HUDEP-2 (cell line): ENCODE results near the gene RHOT2.

ENCODE experiments used
- DNase-seq, 76 experiments: peaks; one replicate each; lab custom pipeline; 2025; ENCODE audit not compliant: unreplicated experiment in 76 of 76; lab: John Stamatoyannopoulos, UW

RHOT2 gene

DNA sequence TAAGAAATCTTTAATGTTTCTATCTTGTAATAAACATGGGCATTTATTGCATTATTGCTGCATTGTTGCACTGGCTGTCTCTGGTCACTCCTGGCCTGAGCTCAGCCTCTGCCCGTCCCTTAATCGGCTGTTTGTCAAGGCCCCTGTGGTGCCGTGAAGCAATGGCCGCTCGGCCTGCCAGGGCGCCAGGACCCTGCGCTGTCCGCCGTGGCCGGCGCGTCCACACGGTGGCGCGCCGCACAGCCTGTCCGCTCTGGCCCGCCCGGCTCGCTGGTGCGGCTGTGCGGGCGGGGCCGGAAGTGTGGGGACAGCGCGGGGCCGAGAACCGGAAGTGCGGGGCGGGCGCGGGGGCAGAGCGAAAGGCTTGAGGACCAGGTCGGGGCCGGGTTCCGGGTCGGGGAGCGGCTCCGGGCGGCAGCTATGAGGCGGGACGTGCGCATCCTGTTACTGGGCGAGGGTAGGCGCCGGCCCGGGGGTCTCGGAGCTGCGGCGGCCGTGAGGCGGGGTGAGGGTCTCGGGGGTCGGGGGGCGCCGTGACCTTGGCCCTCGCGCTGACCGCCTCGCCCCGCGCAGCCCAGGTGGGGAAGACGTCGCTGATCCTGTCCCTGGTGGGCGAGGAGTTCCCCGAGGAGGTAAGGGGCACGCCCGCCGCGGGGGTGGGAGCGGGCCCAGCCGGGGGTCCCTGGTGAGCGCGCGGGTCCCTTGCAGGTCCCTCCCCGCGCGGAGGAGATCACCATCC, at the start of gene RHOT2:
TSS of gene RHOT2 (plus strand) at position 353 of the 739 bp plus-strand sequence. CDS start at position 421, 68 bp downstream.
- peak in 72 of 76 experiments; percentile 38 to 93 (median 85) for DNase-seq

DNA sequence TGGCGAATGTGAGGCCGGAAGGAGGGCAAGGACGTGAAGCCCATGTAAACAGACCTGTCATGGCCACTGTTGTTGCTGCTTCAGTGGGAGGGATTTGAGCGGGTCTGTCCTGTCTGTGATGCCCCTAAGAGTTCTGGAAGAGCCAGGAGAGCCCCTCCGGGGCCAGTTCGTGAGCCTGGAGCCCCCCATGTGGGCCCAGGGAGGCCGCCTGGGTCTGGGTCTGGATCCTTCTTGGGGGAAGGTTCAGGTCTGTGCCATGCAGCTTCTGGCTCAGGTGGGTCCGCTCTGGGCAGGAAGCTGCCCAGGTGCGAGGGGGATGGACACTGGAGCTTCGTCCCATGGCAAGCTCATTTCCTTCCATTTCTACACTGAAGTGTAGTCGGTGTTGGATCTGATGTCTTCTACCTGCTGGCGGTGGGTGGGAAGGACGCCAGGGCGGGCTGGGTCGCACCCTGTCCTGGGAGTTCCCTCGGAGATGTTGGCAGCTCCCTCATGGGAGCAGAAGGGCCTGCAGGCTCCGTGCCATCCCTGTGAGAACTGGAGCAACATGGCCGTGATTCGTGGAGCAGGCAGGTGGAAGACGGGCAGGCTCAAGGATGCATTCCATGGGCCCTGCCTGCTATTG, 48.3 kb upstream of the RHOT2 start:
- DNase-seq, result no peak

DNA sequence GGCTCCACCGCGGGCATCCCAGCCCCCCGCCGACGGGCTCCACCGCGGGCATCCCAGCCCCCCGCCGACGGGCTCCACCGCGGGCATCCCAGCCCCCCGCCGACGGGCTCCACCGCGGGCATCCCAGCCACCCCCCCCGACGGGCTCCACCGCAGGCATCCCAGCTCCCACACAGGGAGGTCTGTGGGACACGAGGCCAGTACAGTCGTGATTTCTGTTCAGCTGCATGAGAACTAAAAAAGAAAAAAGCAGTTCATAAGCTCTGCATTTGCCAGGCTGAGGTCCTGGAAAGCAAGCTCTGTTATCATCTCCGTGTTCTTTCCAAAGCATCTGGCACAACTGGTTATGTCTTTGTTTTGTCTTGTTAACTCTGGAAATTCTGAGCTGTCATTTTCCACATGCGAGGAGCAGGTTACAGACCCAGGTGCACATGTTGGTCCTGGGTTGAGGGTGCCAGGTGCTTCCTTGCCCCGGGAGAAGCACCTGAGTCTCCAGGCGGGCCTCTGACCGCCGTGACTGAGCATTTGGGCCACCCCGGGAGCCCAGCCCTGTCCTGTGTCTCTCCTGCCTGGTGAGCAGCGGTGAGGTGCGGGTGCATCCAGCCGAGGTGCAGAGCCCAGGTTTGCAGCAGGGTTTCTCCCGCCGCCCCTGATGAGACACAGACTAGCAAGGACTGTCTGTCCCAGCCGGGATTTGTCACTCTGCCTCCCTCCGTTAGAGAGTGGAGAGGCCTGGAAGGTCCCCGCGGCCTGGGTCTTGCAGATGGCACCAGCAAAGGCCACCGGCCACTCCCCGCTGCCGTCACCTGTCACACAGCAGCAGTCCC, 47.0 kb upstream of the RHOT2 start:
- DNase-seq, result no peak

DNA sequence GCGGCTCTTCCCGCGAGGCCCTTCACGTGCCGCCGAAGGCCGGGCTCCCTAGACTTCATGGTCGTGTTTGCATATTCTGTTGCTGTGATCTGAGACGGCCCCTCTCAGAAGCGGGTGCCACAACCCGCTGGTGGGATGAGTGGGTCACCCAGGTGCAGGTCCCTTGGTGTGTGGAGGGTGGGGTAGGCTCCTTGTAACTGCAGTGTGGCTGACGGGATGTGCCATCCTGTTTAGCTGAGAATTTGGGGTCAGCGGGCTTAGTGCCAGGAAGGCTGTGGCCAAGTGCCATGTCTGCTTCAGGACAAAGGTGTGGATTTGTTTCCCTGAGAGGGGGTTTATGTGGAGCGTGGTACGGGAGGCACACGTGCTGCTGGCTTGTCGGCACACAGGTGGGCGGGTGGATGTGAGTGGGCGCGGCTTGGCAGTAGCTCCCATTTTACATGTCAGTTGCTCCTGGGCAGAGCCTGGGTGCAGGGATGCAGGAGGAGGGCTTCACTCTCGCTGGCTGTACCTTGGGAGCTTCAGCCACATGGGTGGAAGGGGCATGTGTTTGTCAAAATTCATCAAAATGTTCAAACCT, 46.3 kb upstream of the RHOT2 start:
- peak in 45 of 76 experiments; percentile 7 to 70 (median 43) for DNase-seq

DNA sequence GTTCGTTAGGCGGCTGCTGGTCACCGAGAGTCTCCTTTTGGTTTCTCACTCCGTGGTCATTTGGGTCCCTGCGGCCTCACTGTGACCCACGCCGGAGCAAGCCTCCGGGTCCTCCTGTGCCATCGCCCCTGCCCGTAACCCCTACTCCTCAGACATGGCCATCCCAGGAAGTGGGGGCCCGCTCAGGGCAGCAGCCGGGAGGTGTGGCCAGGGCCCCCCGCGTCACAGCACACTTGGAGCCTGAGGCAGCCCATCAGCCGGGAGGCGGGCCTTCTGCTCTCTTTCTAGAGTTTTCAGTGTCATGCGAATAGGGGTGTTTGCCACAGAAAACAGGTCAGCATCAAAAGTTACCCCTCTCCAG, 45.0 kb upstream of the RHOT2 start:
- no peak for DNase-seq

DNA sequence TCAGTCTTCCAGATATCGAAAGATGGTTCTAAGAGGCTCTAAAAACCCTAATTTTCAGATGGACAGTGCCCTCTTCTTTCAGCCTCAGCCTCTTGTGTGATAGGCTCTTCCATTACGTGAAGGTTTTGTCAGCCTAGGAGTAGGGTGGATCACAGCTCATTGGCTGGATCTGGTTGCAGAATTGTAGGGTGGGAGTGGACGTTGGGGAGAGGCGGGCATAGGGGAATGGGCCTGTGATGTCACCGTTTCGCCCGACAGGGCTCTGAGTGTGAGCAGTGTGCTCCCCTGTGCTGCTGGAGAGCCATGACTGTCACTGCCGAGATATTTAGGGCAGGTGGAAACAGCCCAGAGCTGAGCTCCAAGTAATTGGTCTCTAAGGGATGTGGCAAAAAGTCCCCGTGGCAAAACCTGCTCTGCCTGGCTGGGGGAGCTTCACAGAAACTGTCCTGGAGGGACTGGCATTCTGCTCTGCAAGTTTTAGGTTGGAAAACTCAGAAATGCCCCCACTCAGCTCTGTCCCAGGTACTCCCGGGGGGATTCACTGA, 43.3 kb upstream of the RHOT2 start:
- DNase-seq, result no peak

DNA sequence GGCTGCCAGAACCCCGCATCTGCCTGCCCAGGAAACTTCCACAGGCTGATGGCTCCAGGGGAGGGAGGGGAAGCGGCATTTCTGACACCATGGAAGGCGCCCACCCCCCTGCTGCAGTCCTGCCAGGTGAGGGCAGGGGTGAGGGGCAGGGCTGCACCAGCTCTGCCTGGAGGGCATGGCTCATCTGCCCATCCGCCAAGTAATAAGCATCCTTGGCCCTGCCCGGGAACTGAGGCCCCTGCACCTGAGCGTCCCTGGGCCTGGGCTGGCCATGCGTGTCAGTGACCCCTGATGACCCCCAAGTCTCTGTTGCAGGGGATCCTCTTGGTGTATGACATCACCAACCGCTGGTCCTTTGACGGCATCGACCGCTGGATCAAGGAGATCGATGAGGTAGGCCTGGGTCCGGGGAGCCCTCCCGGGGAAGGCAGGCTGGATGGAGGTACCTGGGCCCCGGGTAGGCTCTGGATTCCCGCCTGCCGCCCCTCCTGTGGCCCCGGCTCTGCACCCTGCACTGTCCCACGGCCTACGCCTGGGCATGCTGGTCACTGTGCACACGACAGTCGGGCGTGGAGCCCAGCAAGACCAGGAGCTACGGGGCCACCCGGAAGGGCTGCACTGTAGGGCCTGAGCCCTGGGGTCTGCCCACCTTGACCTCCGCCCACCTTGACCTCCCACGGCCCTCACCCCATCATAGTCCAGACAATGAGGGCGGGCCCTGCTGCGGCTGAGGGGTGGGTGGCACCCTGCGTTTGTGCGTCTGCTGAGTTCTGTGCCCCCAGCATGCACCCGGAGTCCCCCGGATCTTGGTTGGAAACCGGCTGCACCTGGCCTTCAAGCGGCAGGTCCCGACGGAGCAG, 42.6 kb upstream of the RHOT2 start:
- DNase-seq, result no peak

DNA sequence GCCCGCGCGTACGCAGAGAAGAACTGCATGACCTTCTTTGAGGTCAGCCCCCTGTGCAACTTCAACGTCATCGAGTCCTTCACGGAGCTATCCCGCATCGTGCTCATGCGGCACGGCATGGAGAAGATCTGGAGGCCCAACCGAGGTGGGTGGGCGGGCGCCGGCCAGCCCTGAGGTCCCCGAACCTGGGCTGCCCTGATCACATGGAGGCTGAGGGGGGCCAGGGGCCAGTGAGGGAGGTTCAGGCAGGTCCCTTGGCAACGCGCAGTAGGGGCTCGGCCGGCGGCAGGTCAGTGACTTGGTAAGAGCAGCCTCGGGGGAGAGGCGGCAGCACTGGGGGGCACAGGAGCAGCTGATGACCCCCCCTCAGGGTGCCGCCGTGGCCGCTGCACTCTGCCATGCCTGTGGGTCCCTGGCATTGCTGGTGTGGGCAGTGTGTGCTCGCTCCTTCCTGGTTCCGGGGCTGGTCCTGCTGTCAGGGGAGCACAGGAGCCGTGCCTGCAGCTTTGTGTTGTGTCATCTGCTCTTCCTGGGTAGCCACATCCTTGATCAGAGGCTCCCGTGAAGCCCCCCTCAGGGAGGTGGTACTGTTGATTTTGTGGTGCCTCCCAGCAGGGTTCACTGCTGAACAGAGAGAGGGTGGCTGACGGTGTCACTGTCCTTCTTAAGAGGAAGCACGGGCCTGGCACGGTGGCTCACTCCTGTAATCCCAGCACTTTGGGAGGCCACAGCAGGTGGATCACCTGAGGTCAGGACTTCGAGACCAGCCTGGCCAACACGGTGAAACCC, 41.8 kb upstream of the RHOT2 start:
- no peak for DNase-seq

DNA sequence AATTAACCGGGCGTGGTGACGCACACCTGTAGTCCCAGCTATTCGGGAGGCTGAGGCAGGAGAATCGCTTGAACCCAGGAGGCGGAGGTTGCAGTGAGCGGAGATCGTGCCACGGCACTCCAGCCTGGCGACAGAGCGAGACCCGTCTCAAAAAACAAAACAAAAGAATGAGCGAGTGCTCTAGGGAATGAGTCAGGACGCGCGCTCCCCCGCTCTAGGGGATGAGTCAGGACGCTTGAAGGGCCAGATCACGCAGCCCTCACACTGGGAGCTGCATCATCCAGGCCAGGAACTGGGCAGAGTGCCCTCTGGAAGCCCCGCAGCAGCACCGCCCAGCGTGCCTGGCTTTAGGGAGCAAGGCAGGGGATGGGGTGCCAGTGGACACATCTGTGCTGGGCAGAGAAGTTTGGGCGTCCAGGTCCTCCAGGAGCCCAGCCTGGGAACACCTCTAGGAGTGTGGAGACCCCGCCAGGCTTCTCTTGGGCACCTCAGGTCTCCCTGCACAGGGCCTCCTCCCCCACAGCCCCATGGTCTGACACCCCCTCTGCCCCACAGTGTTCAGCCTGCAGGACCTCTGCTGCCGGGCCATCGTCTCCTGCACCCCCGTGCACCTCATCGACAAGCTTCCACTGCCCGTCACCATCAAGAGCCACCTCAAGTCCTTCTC, 41.0 kb upstream of the RHOT2 start:
- peak in 55 of 76 experiments; percentile 8 to 76 (median 51) for DNase-seq

DNA sequence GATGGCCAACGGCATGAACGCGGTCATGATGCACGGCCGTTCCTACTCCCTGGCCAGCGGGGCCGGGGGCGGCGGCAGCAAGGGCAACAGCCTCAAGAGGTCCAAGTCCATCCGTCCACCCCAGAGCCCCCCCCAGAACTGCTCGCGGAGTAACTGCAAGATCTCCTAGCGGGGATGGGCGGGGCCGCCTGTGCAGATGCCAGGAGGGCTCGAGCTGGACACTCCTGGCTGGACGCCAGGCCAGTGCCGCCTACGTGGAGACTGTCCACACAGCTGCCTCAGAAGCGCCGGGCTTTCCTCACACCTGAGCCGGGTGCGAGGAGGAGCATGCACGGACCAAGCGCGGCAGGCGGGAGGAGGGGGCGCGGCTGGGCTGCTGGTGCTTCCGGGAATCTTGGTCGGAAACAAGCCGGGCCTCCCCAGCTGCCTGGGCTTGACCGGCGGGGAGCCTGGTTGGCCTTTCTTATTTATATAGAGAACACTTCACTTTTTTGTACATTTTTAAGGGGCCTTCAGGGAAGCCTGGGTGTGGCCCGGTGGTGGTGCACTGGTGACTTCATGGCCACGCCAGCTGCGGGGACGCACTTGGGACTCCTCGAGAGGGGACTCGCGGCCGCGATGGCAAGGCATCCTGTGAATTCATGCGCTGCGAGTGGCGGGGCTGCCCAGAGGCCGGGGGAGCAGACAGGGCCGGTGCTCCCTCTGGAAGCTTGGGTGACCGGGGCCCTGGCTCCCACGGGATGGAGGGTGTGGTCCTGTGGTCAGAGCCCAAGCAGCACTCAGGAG, 40.3 kb upstream of the RHOT2 start:
- peak in 13 of 76 experiments; percentile 12 to 49 (median 32) for DNase-seq

DNA sequence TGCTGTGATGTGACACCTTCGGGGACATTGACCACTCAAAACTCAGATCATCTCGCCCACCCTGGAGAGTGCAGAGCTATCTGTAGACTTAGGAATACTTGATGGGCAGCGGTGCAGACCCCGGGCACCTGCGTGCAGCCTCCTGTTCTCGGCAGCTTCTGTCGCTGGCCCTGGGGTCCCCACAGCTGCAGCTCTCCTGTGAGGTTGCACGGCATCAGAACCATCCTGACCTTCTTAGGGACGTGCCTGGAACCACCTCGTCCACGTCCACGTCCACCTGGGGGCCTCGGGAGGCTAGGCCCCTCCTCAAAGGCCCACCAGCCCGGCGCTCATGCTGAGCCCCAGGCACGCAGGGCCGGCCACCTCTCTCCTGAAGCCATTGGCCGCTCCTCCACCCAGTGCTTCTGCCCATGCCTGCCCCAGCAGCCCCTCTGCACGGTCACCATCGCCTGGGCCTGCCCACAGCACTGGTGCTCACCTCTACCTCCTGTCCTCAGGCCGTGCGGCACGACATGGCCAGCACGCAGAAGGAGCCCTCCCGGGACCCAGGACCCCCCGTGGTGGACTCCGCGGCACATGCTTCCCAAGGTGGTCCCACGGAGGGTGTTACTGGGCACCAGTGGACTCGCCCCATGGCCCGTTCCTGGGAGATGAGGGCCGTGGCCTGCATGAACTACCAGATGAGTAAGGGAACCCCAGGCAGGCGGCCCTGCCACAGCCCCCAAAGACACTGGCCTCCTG, 39.4 kb upstream of the RHOT2 start:
- no peak for DNase-seq

DNA sequence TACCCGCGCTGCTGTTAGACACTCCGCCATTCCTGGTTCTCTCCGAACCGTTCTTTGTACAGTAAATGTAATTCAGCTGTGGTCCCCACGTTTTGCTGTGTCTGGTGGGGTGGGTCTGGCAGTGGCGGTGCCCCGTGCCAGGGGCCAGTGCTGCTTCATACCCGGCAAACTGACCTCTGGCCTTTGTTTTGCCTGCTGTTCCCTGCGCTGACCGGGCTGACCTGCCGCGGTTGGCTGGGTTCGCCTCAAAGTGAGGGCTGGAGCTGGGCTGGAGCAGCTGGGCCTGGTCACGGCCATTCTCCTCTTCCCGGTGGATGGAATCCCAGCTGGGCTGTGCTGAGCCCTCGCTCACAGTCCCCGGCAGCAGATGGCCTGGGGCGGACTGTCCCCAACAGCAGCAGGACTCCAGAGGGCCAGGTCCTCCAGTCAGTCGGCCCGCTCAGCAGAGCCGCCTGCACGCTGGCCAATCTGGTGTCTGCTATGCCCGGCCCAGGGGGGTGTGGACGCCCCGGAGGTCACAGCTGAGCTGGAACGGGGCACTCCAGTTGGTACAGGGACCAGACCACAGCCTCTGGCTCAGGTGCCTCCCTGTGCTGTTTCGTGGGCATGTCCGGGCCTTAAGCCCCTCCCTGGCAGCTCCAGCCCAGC, 38.6 kb upstream of the RHOT2 start:
- DNase-seq, result no peak

DNA sequence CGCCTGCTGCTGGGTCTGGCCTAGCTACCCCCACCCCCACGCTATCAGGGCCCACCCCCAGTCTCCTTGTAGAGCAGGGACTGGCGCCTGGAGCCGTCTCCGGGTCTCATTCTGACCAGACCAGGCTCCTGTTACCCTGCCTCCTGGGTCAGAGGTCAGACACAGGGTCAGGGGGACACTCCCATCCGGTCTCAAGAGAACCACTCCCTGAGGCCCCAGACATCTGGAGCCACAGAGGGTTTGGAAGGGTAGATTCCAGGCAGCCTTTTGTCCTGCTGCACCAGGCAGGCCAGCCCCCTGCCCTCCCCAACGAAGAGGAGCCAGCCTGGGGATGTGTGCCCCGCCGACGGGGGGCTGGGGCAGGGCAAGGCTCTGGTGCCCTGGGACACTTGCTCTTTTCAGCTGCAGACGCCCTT, 38.1 kb upstream of the RHOT2 start:
- DNase-seq, result peak in 1 of 76 experiments; percentile 17

DNA sequence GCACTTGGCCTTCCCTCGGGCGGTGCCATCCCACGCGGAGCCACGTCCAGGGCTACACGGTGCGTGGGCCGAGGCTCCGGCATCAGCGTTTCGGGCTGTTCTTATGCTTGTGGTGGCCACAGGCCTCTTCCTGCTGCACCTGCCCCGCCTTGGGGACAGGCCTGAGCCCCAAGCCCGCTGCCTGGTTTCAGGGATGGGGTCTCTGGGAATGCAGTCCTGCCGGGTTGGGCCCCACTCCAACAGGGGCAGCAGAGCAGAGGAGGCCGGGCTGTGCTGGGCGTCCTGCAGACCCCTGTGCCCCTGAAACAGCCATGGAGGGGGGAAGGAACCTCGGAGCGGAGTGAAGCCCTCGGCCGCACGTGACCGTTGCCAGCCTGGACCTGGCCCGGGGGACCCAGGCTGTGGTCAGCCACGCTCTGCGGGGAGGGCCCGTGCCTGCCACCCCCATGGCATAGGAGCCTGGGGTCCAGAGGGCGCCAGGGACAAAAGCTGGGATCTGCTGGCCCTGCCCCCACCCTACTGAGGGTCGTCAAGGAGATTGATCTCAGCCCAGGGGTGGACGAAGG, 37.6 kb upstream of the RHOT2 start:
- DNase-seq, result peak in 1 of 76 experiments; percentile 35

DNA sequence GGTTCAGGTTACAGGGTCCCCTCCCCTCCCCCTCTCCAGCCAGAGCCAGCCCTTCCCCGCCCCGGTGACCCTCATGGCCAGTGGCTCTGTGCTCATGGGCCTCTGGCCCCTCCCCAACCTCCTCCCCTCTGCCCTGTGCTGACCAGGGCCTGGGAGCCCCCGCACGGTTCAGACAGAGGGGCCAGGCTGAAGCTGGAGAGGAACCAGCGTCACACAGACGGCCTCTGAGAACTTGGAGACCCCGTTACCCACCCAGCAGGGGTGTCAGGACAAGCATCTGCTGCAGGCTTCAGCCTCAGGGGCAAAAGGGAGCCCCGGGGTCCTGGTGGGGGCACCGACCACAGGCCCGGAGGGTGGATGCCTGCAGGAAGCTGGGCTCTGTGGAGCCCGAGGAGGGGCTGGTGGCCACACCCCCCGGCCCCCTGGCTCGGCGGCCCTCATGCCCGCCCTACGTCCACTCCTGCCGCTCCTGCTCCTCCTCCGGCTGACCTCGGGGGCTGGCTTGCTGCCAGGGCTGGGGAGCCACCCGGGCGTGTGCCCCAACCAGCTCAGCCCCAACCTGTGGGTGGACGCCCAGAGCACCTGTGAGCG, 37.0 kb upstream of the RHOT2 start, which contains the start of gene WFIKKN1:
TSS of gene WFIKKN1 (plus strand) at position 171 of the 591 bp plus-strand sequence. CDS start at position 440, 269 bp downstream.
- peak in 11 of 76 experiments; percentile 11 to 36 (median 15) for DNase-seq
